ENCODE data around the gene IGSF21. TPM values are rescaled to one million over a fixed set of nuclear protein-coding genes. Genes with fewer than 3 reads are reported as not detected.

IGSF21 gene
- total RNA-seq, 4 donors from 2014 or later = 0.26 to 2.7 (median 0.88) TPM; not detected in 1

DNA sequence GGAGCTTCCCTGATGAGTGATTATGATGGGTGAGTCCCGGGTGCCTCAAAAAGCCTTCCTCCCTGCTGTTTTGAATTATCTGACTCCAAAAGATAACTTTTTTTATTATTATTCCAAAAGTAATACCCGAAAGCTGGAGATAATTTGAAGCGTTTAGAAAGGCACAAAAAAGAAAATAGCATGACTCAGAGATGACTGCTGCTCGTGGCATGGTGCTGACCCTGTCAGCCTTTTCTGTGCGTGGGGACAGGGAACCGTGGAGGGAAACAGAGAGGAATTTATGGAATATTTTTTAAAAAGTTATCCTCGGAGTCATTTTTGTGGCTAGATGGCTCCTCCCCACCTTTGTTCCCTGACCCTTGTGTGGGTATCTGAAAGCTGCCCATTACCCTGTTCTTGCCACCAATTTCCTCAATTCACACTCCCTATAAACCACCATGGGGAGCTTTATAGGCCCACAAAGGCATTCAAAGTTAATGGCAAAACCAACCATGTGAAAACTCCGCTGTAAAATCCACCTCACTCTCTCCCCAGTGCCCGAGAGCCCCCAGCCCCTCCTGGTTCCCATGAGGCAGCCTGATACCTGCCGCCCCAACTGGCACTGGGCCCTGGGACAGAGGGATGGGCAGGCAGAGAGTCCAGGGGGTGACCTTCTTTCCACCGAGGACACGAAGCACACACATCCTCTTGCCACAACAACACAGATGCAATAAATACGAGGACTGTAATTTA lies 37.5 kb downstream of the IGSF21 start:
- Histone ChIP-seq H3K36me3 (no peaks in the 10 kb centered on the region), H3K9me3 (no peaks in the 10 kb centered on the region), H3K4me3 (no peak overlapping the region), H3K4me1 (no peaks in the 10 kb centered on the region), H3K27ac (no peak overlapping the region), H3K27me3 (peaks cover 0 to 41% (median 0%) of the 10 kb centered on the region in 4 donors)
- 51 to 62% methylated on average over 11 to 12 of the region's 13 CpGs for WGBS, 2 donors
- intact Hi-C loops (cut with DNase I) = no loop called here
- DNase-seq = no peak
- TF ChIP-seq, protein P1, sequence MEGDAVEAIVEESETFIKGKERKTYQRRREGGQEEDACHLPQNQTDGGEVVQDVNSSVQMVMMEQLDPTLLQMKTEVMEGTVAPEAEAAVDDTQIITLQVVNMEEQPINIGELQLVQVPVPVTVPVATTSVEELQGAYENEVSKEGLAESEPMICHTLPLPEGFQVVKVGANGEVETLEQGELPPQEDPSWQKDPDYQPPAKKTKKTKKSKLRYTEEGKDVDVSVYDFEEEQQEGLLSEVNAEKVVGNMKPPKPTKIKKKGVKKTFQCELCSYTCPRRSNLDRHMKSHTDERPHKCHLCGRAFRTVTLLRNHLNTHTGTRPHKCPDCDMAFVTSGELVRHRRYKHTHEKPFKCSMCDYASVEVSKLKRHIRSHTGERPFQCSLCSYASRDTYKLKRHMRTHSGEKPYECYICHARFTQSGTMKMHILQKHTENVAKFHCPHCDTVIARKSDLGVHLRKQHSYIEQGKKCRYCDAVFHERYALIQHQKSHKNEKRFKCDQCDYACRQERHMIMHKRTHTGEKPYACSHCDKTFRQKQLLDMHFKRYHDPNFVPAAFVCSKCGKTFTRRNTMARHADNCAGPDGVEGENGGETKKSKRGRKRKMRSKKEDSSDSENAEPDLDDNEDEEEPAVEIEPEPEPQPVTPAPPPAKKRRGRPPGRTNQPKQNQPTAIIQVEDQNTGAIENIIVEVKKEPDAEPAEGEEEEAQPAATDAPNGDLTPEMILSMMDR (IDR thresholded peaks at IDR 0.05) = no peak
- TF ChIP-seq POLR2A (IDR thresholded peaks at IDR 0.05) = no peak

DNA sequence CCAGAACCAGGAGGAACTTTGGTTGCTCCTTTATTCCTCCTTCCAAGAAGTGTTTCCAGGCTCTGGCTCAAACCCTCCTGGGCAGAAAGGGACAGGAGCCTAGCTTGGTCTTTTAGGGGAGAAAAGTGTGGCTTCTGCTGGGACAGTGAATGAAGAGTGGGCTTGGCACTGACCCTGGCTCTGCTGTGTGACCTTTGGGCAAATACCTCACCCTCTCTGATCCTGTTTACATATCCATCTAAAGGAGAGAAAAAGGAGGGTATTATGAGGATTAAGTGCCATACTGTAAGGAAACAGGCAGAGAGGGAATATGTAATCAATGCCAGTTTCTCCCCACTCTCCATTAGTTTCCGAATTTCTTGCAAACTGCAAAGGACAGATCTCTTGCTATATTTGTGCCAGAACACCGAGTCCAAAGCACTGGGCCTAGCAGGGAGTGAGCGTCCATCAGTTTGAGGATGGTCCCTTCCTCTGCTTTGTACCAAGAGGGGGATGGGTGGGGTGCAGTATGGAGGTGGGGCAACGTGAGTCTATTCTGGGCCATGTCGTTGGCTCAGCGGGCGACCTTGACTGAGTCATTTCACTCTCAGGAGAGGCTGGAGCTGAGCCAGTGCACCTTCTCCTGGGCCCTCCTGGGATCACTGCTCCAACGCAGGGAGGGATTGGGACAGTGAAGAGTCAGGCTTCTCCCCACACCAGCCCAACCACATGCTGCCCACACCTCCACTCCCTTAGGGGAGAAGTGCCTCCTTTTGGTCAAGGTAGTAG lies 38.4 kb downstream of the IGSF21 start:
- no peak overlapping the region for H3K27ac ChIP-seq
- 58% methylated on average over 5 to 8 of the region's 8 CpGs for WGBS, 2 donors
- intact Hi-C loops (cut with DNase I) = no loop called here
- H3K4me1 ChIP-seq = no peaks in the 10 kb centered on the region
- TF ChIP-seq, protein P1 (IDR thresholded peaks at IDR 0.05) = no peak
- TF ChIP-seq POLR2A (IDR thresholded peaks at IDR 0.05) = no peak
- peaks cover 0 to 32% (median 0%) of the 10 kb centered on the region in 4 donors for H3K27me3 ChIP-seq
- DNase-seq = no peak
- no peaks in the 10 kb centered on the region for H3K36me3 ChIP-seq
- H3K9me3 ChIP-seq = no peaks in the 10 kb centered on the region
- H3K4me3 ChIP-seq = no peak overlapping the region

DNA sequence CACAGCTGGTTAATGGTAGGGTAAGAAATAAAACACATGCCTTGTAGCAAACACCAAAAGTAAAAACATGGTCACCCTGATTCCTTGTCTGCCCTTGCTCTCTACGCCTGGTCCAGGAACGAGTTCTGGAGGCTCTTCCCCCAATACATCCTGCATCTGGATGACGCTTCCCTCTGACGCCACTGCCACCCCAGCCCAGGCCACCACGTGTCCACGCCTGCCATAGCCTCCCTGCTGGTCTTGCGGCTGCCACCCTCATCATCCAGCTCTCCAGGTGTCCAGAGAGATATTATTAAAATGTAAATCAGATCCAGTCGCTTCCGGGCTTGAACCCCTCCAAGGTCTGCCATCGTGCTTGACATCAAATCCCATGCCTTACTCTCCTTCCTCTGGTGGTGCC lies 39.3 kb downstream of the IGSF21 start:
- peaks cover 0 to 32% (median 0%) of the 10 kb centered on the region in 4 donors for H3K27me3 ChIP-seq
- WGBS, 2 donors = 74 to 81% methylated on average over 10 of the region's 10 CpGs
- H3K4me1 ChIP-seq = no peaks in the 10 kb centered on the region
- H3K36me3 ChIP-seq = no peaks in the 10 kb centered on the region
- H3K9me3 ChIP-seq = no peaks in the 10 kb centered on the region
- H3K27ac ChIP-seq = no peak overlapping the region
- no peak overlapping the region for H3K4me3 ChIP-seq
- DNase-seq = no peak
- intact Hi-C loops (cut with DNase I) = no loop called here
- no peak for TF ChIP-seq POLR2A (IDR thresholded peaks at IDR 0.05)
- TF ChIP-seq, protein P1 (IDR thresholded peaks at IDR 0.05) = no peak

DNA sequence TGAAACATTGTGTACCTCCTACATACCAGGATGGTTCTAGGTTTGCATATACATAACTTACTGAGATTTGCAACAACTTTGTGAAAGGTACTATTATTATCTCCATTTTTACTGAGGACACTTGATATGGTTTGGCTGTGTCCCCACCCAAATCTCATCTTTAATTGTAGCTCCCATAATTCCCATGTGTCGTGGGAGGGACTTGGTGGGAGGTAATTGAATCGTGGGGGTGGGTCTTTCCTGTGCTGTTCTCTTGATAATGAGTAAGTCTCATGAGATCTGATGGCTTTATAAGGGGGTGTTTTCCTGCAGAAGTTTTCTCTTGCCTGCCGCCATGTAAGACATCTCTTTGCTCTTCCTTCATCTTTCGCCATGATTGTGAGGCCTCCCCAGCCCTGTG lies 40.1 kb downstream of the IGSF21 start:
- H3K9me3 ChIP-seq = no peaks in the 10 kb centered on the region
- TF ChIP-seq POLR2A (IDR thresholded peaks at IDR 0.05) = no peak
- TF ChIP-seq, protein P1 (IDR thresholded peaks at IDR 0.05) = no peak
- no peaks in the 10 kb centered on the region for H3K36me3 ChIP-seq
- intact Hi-C loops (cut with DNase I) = no loop called here
- peaks cover 0 to 32% (median 0%) of the 10 kb centered on the region in 4 donors for H3K27me3 ChIP-seq
- no peaks in the 10 kb centered on the region for H3K4me1 ChIP-seq
- no peak for DNase-seq
- WGBS, 2 donors = 66 to 69% methylated on average over 4 of the region's 4 CpGs
- H3K27ac ChIP-seq = no peak overlapping the region
- H3K4me3 ChIP-seq = no peak overlapping the region

DNA sequence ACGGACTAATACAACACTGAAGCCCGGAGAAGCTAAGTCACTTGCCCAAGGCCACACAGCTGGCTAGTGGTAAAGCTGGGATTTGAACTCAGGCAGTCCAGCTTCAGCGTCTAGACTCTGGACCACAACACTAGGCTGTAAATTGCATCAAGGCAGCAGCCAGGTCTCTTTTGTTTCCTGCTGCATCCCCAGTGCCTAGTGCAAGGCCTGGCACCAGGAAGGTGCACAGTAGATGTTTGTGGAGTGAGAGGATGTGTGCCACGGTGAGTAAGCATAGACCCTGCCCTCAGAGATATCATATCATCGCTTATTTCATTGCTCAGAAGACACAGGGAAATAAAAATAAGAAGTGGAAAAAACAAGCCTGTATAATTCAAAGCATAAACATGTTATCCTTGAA lies 40.9 kb downstream of the IGSF21 start:
- no peak for TF ChIP-seq POLR2A (IDR thresholded peaks at IDR 0.05)
- TF ChIP-seq, protein P1 (IDR thresholded peaks at IDR 0.05) = no peak
- H3K9me3 ChIP-seq = no peaks in the 10 kb centered on the region
- no peaks in the 10 kb centered on the region for H3K4me1 ChIP-seq
- WGBS, 2 donors = 53 to 77% methylated on average over 2 to 5 of the region's 5 CpGs
- no peak overlapping the region for H3K27ac ChIP-seq
- no peak overlapping the region for H3K4me3 ChIP-seq
- no peak for DNase-seq
- H3K36me3 ChIP-seq = no peaks in the 10 kb centered on the region
- H3K27me3 ChIP-seq = peaks cover 0 to 37% (median 0%) of the 10 kb centered on the region in 4 donors
- intact Hi-C loops (cut with DNase I) = no loop called here
